Endothelial cell of umbilical vein (primary cell): ENCODE data around the gene CSNK1G3. TPM values are rescaled to one million over a fixed set of nuclear protein-coding genes. Genes with fewer than 3 reads are reported as not detected.

ENCODE experiments used
- BruUV-seq: library from RNA; stranded (reverse); fragments of 400-500 nt; replicated peaks from 2 replicates; lab custom pipeline; 2021; lab: Mats Ljungman, UMichigan
- CTCF ChIA-PET: fragments of 300-600, 350-600 bp; sonication (Branson Sonifier 250); formaldehyde crosslinking; loops from one replicate; lab custom pipeline; 2021; ENCODE audit warnings: antibody characterized with exemption, inconsistent platforms; lab: Charles Lee
- POLR2A ChIA-PET: fragments of 300-600, 350-600 bp; sonication (Branson Sonifier 250); formaldehyde crosslinking; loops from one replicate; lab custom pipeline; 2021; ENCODE audit warnings: antibody characterized with exemption, inconsistent platforms; lab: Charles Lee
- DNase-seq: peaks from one replicate; pipeline ENCODE4 v3.0.0-alpha.2; 2011; ENCODE audit warnings: low read depth, low spot score
- FAIRE-seq: peaks from 2 replicates; lab custom pipeline; 2011; peaks lifted over from hg19 to GRCh38; lab: Jason Lieb, UNC
- H2AFZ ChIP-seq: 2 replicates; pipeline ENCODE4 v1.6.0; 2012; ENCODE audit warnings: low read depth, low read length, control low read depth, inconsistent platforms
- H3K27ac ChIP-seq: 2 replicates; pipeline ENCODE4 v1.5.1; 2011; ENCODE audit warnings: low read depth, mild to moderate bottlenecking, control low read depth, low read length, moderate library complexity; ENCODE audit not compliant: insufficient read depth
- H3K27me3 ChIP-seq, 2 experiments: 2 replicates each; pipeline versions ENCODE4 v1.6.0 to v1.6.1; 2011; ENCODE audit warnings: low read length in 2 of 2, mixed read lengths in 1 of 2; ENCODE audit not compliant: control insufficient read depth in 2 of 2, insufficient read depth in 2 of 2
- H3K36me3 ChIP-seq, 2 experiments: 2 replicates in 1 of 2; 3 replicates in 1 of 2; pipeline ENCODE4 v1.5.1; 2011; ENCODE audit warnings: low read length in 2 of 2, mild to moderate bottlenecking in 1 of 2, moderate library complexity in 1 of 2; ENCODE audit not compliant: control insufficient read depth in 2 of 2, insufficient read depth in 2 of 2; ENCODE audit errors: extremely low read depth in 1 of 2
- H3K4me1 ChIP-seq: 3 replicates; pipeline ENCODE4 v1.5.1; 2011; ENCODE audit warnings: mild to moderate bottlenecking, low read length; ENCODE audit not compliant: control insufficient read depth, insufficient read depth; ENCODE audit errors: extremely low read depth
- H3K4me2 ChIP-seq: 2 replicates; pipeline ENCODE4 v1.6.1; 2011; ENCODE audit warnings: low read length, control low read depth, mixed read lengths; ENCODE audit not compliant: insufficient read depth
- H3K4me3 ChIP-seq, 3 experiments: fragments of 200-600 bp in 1 of 3; sonication (generic), shearing (Covaris generic) in 1 of 3; replicated peaks in 1 of 3; 2 replicates each; pipeline ENCODE4 v1.5.1; 2011 to 2016; ENCODE audit warnings: control low read depth in 3 of 3, low read length in 3 of 3, mild to moderate bottlenecking in 2 of 3, inconsistent platforms in 1 of 3, low read depth in 1 of 3, moderate library complexity in 1 of 3; ENCODE audit not compliant: insufficient read depth in 1 of 3
- H3K79me2 ChIP-seq: 2 replicates; pipeline ENCODE4 v1.6.0; 2012; ENCODE audit warnings: low read length, inconsistent platforms; ENCODE audit not compliant: control insufficient read depth, insufficient read depth
- H3K9ac ChIP-seq: replicated peaks from 2 replicates; pipeline ENCODE3; 2011; ENCODE audit warnings: low read length, control low read depth; ENCODE audit not compliant: insufficient read depth; ENCODE audit errors: extremely low read depth
- H3K9me1 ChIP-seq: replicated peaks from 3 replicates; pipeline ENCODE4 v1.6.0; 2011; ENCODE audit warnings: mild to moderate bottlenecking, low read length; ENCODE audit not compliant: control insufficient read depth, insufficient read depth; ENCODE audit errors: extremely low read depth
- H3K9me3 ChIP-seq: replicated peaks from 2 replicates; pipeline ENCODE4 v1.5.1; 2012; ENCODE audit warnings: low read length, inconsistent platforms; ENCODE audit not compliant: control insufficient read depth, insufficient read depth
- H4K20me1 ChIP-seq: replicated peaks from 2 replicates; pipeline ENCODE3; 2011; ENCODE audit warnings: mild to moderate bottlenecking, low read length; ENCODE audit not compliant: control insufficient read depth, insufficient read depth; ENCODE audit errors: extremely low read depth
- CTCF ChIP-seq, 2 donors: IDR thresholded peaks; 1 replicate in 1 of 2; 2 replicates in 1 of 2; pipeline ENCODE4 v1.5.1; 2011; ENCODE audit warnings: low read length in 2 of 2, mild to moderate bottlenecking in 2 of 2, moderate library complexity in 2 of 2, control low read depth in 1 of 2, inconsistent platforms in 1 of 2, low read depth in 1 of 2; ENCODE audit not compliant: insufficient read depth in 1 of 2; ENCODE audit errors: extremely low read depth in 1 of 2
- EZH2 ChIP-seq: IDR thresholded peaks from 2 replicates; pipeline ENCODE4 v1.6.1; 2012; ENCODE audit warnings: borderline replicate concordance, low read depth, mild to moderate bottlenecking, moderate library complexity, low read length, inconsistent platforms; ENCODE audit not compliant: severe bottlenecking
- FOS ChIP-seq: IDR thresholded peaks from 2 replicates; pipeline ENCODE4 v1.6.1; 2011; ENCODE audit warnings: mild to moderate bottlenecking, low read length, moderate library complexity, borderline replicate concordance; ENCODE audit not compliant: insufficient read depth
- GATA2 ChIP-seq: IDR thresholded peaks from 2 replicates; pipeline ENCODE4 v1.7.0; 2011; ENCODE audit warnings: low read depth, mild to moderate bottlenecking, moderate library complexity, mixed read lengths, low read length; ENCODE audit not compliant: insufficient read length, insufficient read depth
- JUN ChIP-seq: IDR thresholded peaks from 2 replicates; pipeline ENCODE4 v1.6.1; 2011; ENCODE audit warnings: borderline replicate concordance, low read depth; ENCODE audit not compliant: insufficient read length, insufficient read depth
- MAX ChIP-seq: IDR thresholded peaks from 2 replicates; pipeline ENCODE4 v1.6.1; 2011; ENCODE audit not compliant: insufficient read depth, insufficient read length
- MYC ChIP-seq: IDR thresholded peaks from one replicate; pipeline ENCODE4 v1.6.1; 2011; ENCODE audit warnings: mild to moderate bottlenecking, low read depth, low read length
- POLR2A ChIP-seq: IDR thresholded peaks from 2 replicates; pipeline ENCODE4 v1.6.1; 2012; ENCODE audit warnings: low read depth, mild to moderate bottlenecking, control low read depth, low read length
- POLR2AphosphoS5 ChIP-seq: IDR thresholded peaks from 2 replicates; pipeline ENCODE4 v1.6.1; 2012; ENCODE audit warnings: low read depth, mild to moderate bottlenecking, control low read depth, low read length, moderate library complexity; ENCODE audit not compliant: insufficient read depth
- dilution Hi-C: fragments of 300-500 bp; cut with MboI; formaldehyde crosslinking; loops from one replicate; pipeline ENCODE4 v1.15.0; 2019; ENCODE audit warnings: low sequenced_read_pairs; ENCODE audit not compliant: extremely low pct_ligation_motif_present
- intact Hi-C: fragments of 100-400 bp; cut with micrococcal nuclease; formaldehyde crosslinking; loops from one replicate; pipeline ENCODE4 v1.10.0; 2022
- polyA plus RNA-seq, 4 experiments: library from polyadenylated mRNA; depleted of rRNA in 3 of 4; stranded (reverse) in 3 of 4; unstranded in 1 of 4; fragments of >200 nt; gene quantifications; 2 replicates each; pipeline versions ENCODE4 v1.2.1 to v1.2.3, GENCODE V29; 2011 to 2012; ENCODE audit warnings: missing spikeins in 1 of 4
- total RNA-seq: library from RNA; stranded (reverse); gene quantifications from 2 replicates; pipeline ENCODE4 v1.2.3, GENCODE V29; 2021

The CSNK1G3 gene
- total and polyA plus RNA-seq, 2 donors (not counting 3 experiments of a cell fraction or from before 2014, with no cell fraction given) = 10.4 to 35.9 TPM

- H3K4me3 ChIP-seq = no peak overlapping the region
- CTCF ChIA-PET = no interaction called here
- H3K36me3 ChIP-seq = no peaks in the 10 kb centered on the region
- H3K27ac ChIP-seq = no peak overlapping the region
- H3K27me3 ChIP-seq = no peaks in the 10 kb centered on the region
- DNase-seq (no peak), FAIRE-seq (no peak)
- no peaks in the 10 kb centered on the region for H3K79me2 ChIP-seq
- BruUV-seq = no TSS peak
- POLR2A ChIA-PET = no interaction called here
- no peaks in the 10 kb centered on the region for H4K20me1 ChIP-seq
- no peak for TF ChIP-seq POLR2AphosphoS5
- no peak for TF ChIP-seq FOS
- no peak for TF ChIP-seq EZH2
- no peak for TF ChIP-seq MYC
- TF ChIP-seq CTCF (IDR thresholded peaks at IDR 0.05; ENCODE audit: extremely low read depth in 1 of 2, insufficient read depth in 1 of 2, low read depth in 1 of 2, low read length in 2 of 2) = no peak
- TF ChIP-seq MAX = no peak
- no peak for TF ChIP-seq JUN
- TF ChIP-seq POLR2A = no peak
- no peak for TF ChIP-seq GATA2
- intact Hi-C loops (no loop called here), dilution Hi-C loops (no loop called here)
- no peak overlapping the region for H3K9ac ChIP-seq
- H3K9me1 ChIP-seq = no peaks in the 10 kb centered on the region
- H3K4me1 ChIP-seq = no peaks in the 10 kb centered on the region
- no peaks in the 10 kb centered on the region for H3K9me3 ChIP-seq
- no peak overlapping the region for H3K4me2 ChIP-seq
- H2AFZ ChIP-seq = no peak overlapping the region
Measured at GRCh38 chr5:123639244-123639643, 127.3 kb downstream of the CSNK1G3 start.
